ENCODE data around the gene RETN. TPM values are rescaled to one million over a fixed set of nuclear protein-coding genes. Genes with fewer than 3 reads are reported as not detected.

The RETN gene, protein sequence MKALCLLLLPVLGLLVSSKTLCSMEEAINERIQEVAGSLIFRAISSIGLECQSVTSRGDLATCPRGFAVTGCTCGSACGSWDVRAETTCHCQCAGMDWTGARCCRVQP
- polyA plus RNA-seq, result not detected

DNA sequence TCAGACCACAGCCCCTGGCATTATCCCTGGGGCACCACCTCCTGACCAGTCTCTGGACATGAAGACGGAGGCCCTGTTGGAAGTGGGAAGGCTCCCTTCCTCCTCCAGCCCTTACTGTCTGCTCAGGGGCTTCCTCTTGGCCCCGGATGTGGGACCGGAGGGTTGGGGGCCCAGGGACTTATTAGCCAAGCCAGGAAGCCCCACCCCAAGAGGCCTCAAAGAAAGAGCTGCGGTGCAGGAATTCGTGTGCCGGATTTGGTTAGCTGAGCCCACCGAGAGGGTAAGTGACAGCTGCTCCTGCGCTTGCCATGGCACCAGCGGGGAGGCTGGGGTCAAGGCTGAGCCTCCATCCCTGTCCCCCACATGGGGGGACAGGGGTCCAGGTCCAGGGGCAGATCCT lies at the start of gene RETN:
Gene RETN, plus strand, starts transcription at position 208 of the 400 bp plus-strand sequence. CDS start 278 bp downstream, outside the sequence.
- Mint-ChIP-seq H3K4me3 (peak within 1 kb of the TSS in 1 of 4 donors; percentile 27), H3K36me3 (no peaks in the 10 kb centered on the region), H3K4me1 (peaks cover 0 to 8% (median 6%) of the 10 kb centered on the region in 3 donors), H3K27ac (no peak within 1 kb of the TSS), H3K9me3 (peaks cover 0 to 4% (median 0%) of the 10 kb centered on the region in 3 donors), H3K27me3 (peaks cover 33% of the 10 kb centered on the region)

DNA sequence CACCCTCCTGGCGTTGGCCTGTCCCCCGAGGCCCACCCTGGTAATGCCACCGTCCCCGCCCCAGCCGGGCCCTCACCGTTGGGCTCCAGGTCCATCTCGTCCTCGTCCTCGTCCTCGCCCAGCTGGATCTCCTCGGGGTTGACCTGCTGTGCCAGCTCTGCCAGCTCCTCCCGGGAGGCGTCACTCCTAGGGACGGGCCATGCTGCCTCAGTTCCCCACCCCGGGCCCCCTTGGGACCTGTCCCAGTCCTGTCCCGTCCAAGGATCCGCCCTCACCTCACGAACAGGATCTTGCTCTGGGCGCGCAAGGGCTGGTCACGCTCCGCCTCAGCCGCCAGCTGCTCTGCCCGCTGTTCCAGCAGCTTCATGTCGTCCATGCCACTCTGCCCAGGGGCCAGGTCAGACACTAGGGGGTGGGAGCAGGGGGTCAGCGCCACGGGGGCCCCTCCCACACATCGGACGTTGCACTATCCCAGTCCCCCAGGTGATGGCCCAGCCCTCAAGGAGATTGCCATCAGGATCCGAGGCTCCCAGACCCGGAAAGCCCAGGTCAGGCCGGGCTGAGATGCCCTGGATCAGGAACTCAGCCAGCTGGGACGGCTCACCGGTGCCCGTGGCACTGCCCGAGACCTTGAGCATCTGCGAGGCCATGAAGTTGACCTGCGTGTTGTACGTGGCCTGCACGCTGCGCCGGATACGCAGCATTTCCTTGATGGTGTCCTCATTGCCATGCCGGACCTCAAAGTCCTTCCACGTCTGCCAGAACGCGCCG lies 49.0 kb upstream of the RETN start:
- peaks cover 0 to 4% (median 0%) of the 10 kb centered on the region in 3 donors for H3K4me1 Mint-ChIP-seq
- no peaks in the 10 kb centered on the region for H3K9me3 Mint-ChIP-seq
- peak overlapping the region in 1 of 4 donors; percentile 32 for H3K4me3 Mint-ChIP-seq
- peaks cover 13% of the 10 kb centered on the region for H3K36me3 Mint-ChIP-seq
- no peaks in the 10 kb centered on the region for H3K27me3 Mint-ChIP-seq
- H3K27ac Mint-ChIP-seq, result peak overlapping the region in 1 of 3 donors; percentile 35

DNA sequence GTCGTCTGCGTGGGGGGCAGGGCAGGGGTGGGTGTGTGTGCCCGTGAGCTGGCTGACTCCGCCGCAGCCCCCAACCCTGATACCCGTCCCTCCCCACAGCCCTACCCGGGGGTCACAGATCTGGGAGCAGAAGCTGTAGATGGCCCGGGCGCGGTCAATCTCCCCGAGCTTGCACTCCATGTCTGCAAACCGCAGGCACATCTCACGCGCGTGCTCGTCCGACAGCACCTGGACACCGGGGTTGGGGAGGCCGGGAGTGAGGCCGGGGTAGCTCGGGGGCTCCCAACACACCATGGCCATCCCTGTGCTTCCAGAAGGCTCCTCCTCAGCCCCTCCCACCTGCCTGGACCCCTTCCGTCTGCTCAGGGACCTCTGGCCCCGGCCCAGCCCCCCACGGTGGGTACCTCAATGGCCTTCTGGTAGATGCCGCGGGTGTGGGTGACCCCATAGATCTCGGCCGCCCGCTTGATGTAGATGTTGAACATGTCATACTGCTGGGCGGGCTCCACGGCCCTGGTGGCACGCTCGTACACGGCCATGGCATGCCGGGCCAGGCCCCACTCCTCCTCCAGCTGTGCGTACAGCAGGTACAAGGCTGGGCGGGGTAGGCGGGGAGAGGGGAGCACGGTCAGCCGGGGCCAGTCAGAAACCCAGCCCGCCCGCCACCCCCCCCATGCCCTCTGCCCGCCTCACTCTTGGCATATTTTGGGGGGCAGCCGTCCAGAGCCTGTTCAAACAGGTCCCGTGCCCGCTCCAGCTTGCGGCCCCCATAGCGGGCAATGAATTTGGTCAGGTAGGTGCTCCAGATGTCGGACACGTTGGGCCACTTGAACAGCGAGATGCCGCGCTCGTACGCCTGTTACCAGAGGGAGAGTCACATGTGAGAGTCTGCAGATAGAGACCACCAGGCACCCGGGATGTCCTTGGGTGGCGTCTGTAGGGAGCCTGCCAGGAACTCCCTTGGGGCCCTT lies 48.1 kb upstream of the RETN start:
- no peak overlapping the region for H3K4me3 Mint-ChIP-seq
- H3K9me3 Mint-ChIP-seq, result no peaks in the 10 kb centered on the region
- peaks cover 13% of the 10 kb centered on the region for H3K36me3 Mint-ChIP-seq
- H3K27me3 Mint-ChIP-seq, result no peaks in the 10 kb centered on the region
- no peak overlapping the region for H3K27ac Mint-ChIP-seq
- peaks cover 0 to 4% (median 0%) of the 10 kb centered on the region in 3 donors for H3K4me1 Mint-ChIP-seq

DNA sequence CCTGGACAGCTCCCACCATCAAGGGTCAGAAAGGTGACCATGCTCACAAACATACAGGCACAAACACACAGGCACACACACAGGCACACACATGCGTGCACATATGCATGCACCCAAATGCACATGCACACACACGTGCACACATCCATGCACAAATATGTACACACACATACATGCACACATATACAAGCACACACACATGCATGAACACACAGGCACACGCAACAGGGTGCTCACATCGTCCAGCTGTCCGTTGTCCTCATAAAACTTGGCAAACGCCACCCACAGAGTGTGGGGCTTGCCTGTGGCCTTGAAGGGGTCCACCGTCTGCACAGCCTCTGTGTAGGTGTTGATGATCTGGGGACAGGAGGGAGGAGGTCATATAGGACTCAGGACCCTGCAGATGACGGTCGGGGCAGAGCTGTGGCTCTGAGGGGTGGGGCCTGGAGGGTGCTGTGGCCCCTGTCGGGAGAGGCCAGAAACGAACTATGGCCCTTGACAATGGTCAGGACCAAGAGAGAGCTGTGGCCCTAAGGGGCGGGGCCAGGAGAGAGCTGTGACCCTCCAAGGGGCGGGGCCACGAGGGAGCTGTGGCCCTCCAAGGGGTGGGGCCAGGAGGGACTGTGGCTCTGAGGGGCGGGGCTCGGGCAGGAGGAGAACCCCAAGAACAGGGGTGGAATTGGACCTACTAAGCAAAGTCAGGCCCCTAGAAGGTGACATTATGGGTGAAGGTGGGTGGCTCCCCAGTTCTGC lies 45.7 kb upstream of the RETN start:
- peaks cover 0 to 9% (median 5%) of the 10 kb centered on the region in 3 donors for H3K4me1 Mint-ChIP-seq
- no peaks in the 10 kb centered on the region for H3K27me3 Mint-ChIP-seq
- peak overlapping the region in 1 of 4 donors; percentile 64 for H3K4me3 Mint-ChIP-seq
- H3K9me3 Mint-ChIP-seq, result no peaks in the 10 kb centered on the region
- H3K36me3 Mint-ChIP-seq, result peaks cover 10% of the 10 kb centered on the region
- peak overlapping the region in 2 of 3 donors; percentile 23 to 47 for H3K27ac Mint-ChIP-seq

DNA sequence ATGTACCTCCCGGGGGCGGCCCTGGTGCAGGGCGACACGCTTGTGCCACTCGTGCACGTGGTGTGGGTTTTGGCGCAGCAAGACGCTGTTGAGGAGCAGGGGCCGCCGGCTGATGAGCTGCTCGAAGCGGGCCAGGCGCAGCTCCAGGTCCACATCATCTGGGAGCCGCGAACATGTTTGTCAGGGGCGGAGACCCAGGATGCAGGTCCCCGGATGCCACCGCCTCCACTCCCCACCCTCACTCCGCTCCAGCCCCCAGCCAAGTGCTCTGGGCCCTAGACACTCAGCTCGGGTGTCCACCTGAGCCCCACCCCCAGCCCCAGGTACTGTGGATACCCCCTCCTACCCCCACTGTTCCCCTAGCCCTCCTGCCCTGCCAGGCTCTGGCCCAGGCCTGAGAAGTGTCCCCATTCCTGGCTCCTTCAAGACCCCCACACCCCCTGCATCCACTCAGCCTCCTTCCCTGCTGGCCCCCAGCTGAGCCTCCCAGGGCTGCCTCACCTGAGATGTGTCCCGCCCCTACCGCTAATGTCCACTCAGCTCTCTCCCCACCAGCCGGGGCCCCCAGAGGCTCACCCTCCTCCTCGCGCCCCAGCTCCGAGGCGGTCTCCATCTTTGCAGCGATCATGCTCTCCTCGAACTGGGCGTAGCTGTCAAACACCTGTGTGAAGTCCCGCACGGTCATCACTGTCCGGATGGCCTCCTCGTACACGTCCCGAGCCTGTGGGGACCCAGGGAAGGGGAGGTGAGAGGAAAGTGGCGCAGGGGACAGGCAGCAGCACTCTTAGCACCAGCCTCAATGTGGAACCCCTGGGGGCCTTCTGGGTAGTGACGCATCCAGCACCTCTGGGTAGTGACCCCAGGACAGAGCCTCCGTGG lies 44.9 kb upstream of the RETN start:
- Mint-ChIP-seq H3K9me3 (no peaks in the 10 kb centered on the region), H3K4me1 (peaks cover 0 to 17% (median 10%) of the 10 kb centered on the region in 3 donors), H3K27me3 (no peaks in the 10 kb centered on the region), H3K4me3 (no peak overlapping the region), H3K36me3 (peaks cover 7% of the 10 kb centered on the region), H3K27ac (peak overlapping the region in 1 of 3 donors; percentile 78)

DNA sequence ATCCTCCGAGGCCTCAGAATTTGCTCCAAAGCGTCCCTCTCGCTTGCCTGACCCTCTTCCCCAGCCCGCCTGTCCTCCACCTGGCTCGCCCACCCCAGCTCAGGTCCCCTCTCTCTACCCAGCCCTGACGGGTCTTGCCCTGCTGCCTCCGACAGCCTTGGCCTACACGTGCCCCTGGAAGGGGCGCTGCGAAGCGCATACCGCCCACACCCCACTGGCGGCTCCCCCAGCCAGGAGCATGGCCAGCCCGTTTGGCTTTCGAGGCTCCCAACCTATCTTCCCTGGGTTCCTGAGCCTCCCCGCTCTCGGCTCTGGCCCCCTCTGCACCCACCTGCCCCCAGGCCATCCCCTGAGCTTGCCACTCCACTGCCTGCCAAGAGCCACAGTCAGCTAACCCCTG lies 44.0 kb upstream of the RETN start:
- peaks cover 10% of the 10 kb centered on the region for H3K36me3 Mint-ChIP-seq
- H3K9me3 Mint-ChIP-seq, result no peaks in the 10 kb centered on the region
- H3K27me3 Mint-ChIP-seq, result no peaks in the 10 kb centered on the region
- no peak overlapping the region for H3K27ac Mint-ChIP-seq
- H3K4me3 Mint-ChIP-seq, result no peak overlapping the region
- H3K4me1 Mint-ChIP-seq, result peaks cover 7 to 25% (median 16%) of the 10 kb centered on the region in 3 donors

DNA sequence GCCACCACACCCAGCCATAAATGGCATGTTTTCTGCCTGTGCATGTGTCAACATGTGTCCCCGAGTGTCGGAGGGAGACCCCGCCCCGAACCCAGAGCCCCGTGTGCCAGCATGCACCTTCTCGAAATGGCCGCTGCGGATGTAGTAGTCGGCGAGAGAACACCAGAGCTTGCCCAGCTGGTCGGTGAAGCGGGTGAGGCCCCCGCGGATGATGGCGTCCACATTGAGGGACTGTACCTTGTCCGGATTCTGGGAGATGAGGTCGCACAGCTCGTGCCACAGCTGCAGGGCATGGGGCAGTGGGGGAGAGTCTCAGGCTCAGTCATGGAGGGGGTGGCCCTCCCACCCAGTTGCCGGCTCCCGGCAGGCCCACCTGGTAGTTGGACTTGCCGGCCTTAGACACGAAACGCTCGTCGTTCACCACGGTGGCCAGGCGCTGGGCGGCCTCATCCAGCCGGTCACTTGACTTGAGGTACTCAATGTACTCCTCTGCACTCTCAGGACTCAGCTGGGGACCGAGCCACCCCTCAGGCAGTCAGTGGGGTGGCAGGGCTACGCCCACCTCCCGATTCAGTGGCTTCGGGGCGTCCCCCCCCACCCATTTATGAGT lies 43.0 kb upstream of the RETN start:
- H3K4me3 Mint-ChIP-seq, result peak overlapping the region in 1 of 4 donors; percentile 55
- no peaks in the 10 kb centered on the region for H3K9me3 Mint-ChIP-seq
- no peak overlapping the region for H3K27ac Mint-ChIP-seq
- H3K36me3 Mint-ChIP-seq, result peaks cover 10% of the 10 kb centered on the region
- no peaks in the 10 kb centered on the region for H3K27me3 Mint-ChIP-seq
- peaks cover 7 to 34% (median 22%) of the 10 kb centered on the region in 3 donors for H3K4me1 Mint-ChIP-seq

DNA sequence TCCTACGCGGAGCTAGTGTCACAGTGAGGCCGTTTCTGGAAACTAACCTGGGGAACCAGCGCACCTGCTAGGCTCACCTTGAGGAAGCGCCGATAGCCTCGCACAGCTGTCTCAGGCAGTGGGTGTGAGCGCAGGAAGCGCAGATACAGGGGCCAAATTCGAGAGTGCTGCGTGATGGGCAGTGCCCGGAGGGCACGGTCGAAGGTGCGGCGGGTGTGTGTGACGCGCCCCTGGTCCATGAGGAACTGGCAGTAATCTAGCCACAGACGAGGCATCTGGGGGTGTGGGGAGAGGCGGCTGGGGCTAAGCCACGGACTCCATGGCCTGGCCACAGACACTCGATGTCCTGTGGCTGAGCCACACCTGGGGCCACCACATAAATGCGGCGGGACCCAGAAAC lies 41.7 kb upstream of the RETN start:
- peaks cover 7 to 37% (median 22%) of the 10 kb centered on the region in 3 donors for H3K4me1 Mint-ChIP-seq
- H3K27ac Mint-ChIP-seq, result peak overlapping the region in 1 of 3 donors; percentile 19

DNA sequence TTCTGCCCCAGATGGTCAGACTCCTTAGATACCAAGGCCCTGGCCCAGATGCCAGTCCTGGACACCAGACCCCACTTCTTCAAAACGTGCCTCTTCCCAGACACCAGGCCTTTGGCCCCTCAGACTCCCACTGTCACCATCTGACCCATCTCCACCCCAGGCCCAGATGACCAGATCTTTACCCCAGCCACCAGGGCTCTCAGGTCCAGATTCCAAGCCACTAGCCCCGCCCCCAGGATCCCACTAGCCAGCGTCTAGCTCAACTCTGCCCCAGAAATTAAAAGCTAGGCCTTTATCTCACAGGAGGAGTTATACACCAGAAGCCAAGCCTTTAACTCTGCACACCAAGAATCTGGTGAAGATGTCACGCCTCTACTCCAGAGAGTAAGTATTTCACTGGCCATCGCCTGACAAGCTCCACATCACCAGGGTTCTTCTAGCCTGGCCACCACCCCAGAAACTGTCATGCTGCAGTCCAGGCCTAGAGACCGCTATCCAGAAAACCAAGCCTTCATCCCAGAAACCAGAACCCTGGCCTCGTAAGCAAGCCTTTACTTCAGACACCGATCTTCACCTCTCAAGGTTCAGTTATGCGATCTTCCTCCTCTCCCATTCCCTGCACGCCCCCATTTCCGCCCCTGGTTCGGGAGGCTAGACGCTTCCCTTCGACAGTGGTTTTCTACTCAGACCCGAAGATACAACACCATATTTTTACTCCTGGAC lies 40.1 kb upstream of the RETN start:
- no peaks in the 10 kb centered on the region for H3K27me3 Mint-ChIP-seq
- peak overlapping the region; percentile 92 to 100 (median 99) for H3K27ac Mint-ChIP-seq
- H3K4me3 Mint-ChIP-seq, result peak overlapping the region; percentile 91 to 99 (median 98)
- peaks cover 6% of the 10 kb centered on the region for H3K36me3 Mint-ChIP-seq
- H3K9me3 Mint-ChIP-seq, result no peaks in the 10 kb centered on the region
- peaks cover 7 to 37% (median 22%) of the 10 kb centered on the region in 3 donors for H3K4me1 Mint-ChIP-seq

More for the DNA sequence above, 41.7 kb upstream of the RETN start:
- peak overlapping the region in 2 of 4 donors; percentile 5 to 52 for H3K4me3 Mint-ChIP-seq
- H3K36me3 Mint-ChIP-seq, result peaks cover 6% of the 10 kb centered on the region
- no peaks in the 10 kb centered on the region for H3K27me3 Mint-ChIP-seq
- no peaks in the 10 kb centered on the region for H3K9me3 Mint-ChIP-seq

DNA sequence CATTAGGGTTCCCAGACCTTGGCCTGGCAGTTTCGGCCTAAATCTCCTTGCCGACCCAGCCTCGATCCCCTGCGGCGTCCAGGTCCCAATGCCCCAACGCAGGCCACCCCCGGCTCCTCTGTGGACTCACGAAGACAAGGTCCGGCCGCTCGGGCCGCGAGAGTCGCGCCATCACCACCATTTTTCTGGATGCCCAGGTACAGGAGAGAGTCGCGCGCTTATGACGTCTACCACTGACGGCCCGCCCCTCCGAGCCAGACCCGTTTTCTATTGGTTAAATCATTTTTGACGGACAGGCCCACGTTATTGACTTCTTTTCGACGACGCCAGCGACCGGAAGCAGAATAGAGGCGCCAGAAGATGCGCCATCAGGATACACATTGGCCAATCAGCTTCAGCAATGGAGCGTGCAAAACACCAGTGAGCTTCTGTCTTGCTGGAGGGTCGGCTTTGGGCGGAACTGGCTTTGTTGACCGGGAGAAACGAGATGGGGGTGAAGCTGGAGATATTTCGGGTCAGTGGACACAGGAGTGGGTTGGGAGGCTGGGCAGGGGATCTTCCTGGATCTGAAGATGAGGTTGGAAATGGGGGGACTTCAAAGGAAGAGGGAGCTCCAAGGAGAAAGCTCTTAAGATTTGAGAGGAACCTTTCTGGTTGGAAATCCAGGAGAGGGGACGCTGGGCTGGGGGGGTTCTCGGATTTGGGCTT lies 39.3 kb upstream of the RETN start, which contains the start of the genes PET100 and XAB2:
Gene PET100, plus strand, starts transcription at position 447 of the 708 bp plus-strand sequence. Its CDS starts 41 bp downstream, at position 488.
Gene XAB2, minus strand, starts transcription at position 199 of the 708 bp plus-strand sequence. Its CDS starts 18 bp downstream, at position 181.
- Mint-ChIP-seq H3K4me3 (peak within 1 kb of the TSS; percentile 91 to 99 (median 98)), H3K27me3 (no peaks in the 10 kb centered on the region), H3K4me1 (peaks cover 7 to 37% (median 22%) of the 10 kb centered on the region in 3 donors), H3K27ac (peak within 1 kb of the TSS; percentile 92 to 100 (median 99)), H3K9me3 (no peaks in the 10 kb centered on the region), H3K36me3 (peaks cover 4% of the 10 kb centered on the region)

DNA sequence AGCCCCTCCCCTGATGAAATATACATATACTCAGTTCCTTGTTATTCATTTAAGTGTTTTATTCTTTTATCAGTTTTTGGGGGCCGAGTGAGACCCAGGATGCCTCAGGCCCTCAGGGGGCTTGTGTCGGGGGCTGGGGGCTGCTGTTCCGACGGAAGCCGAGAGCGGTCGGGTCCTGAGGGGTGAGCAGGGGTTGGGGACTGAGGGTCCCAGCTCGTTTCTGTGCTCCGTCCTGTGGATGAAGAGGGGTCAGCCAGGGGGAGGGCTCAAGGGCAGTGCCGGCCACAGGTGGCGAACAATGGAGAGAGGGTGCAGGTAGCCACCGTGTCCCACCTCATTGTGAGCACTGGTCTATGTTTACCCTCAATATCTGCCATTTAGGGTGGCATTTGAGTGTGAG lies 37.3 kb upstream of the RETN start:
- Mint-ChIP-seq H3K27ac (no peak overlapping the region), H3K9me3 (no peaks in the 10 kb centered on the region), H3K27me3 (no peaks in the 10 kb centered on the region)

More for the DNA sequence above, 37.3 kb upstream of the RETN start:
- Mint-ChIP-seq H3K36me3 (peaks cover 4% of the 10 kb centered on the region), H3K4me1 (peaks cover 7 to 39% (median 24%) of the 10 kb centered on the region in 3 donors), H3K4me3 (peak overlapping the region in 3 of 4 donors; percentile 19 to 77 (median 73))

Data from IgD-negative memory B cell (primary cell).